ENCODE results near the gene TMEM201.

The TMEM201 gene

GRCh38 chr1:9626201-9626608 is 37.5 kb downstream of the TMEM201 start:
- DNase-seq, result no peak

- DNase-seq, result no peak
Observed at GRCh38 chr1:9628541-9629444, 40.1 kb downstream of the TMEM201 start.

- no peak for DNase-seq
Observed at GRCh38 chr1:9629445-9630201, 40.9 kb downstream of the TMEM201 start.

- DNase-seq, result no peak
Observed at GRCh38 chr1:9630331-9631111, 41.8 kb downstream of the TMEM201 start.

GRCh38 chr1:9631613-9632012 is 42.9 kb downstream of the TMEM201 start:
- DNase-seq, result no peak

- DNase-seq, result no peak
Observed at GRCh38 chr1:9633493-9633892, 44.8 kb downstream of the TMEM201 start.

GRCh38 chr1:9634582-9634981 is 45.9 kb downstream of the TMEM201 start:
- no peak for DNase-seq

- DNase-seq, result no peak
Observed at GRCh38 chr1:9639227-9639626, 50.5 kb downstream of the TMEM201 start.

GRCh38 chr1:9643351-9644256 is 54.9 kb downstream of the TMEM201 start:
- DNase-seq, result no peak

- DNase-seq, result no peak
Observed at GRCh38 chr1:9646037-9646436, 57.3 kb downstream of the TMEM201 start.

- no peak for DNase-seq
Observed at GRCh38 chr1:9648171-9648570, 59.5 kb downstream of the TMEM201 start.

- DNase-seq, result no peak
Observed at GRCh38 chr1:9649769-9650168, 61.1 kb downstream of the TMEM201 start.

- DNase-seq, result no peak
Observed at GRCh38 chr1:9651220-9651564, 62.5 kb downstream of the TMEM201 start.

- peak; percentile 75 for DNase-seq
Observed at GRCh38 chr1:9651565-9652378, 63.1 kb downstream of the TMEM201 start, which contains the start of gene PIK3CD. Gene PIK3CD, plus strand, starts transcription at chr1:9651731. Its CDS starts 58,725 bp downstream, at chr1:9710456.

GRCh38 chr1:9652379-9653209 is 63.9 kb downstream of the TMEM201 start:
- DNase-seq, result no peak

GRCh38 chr1:9653210-9653490 is 64.4 kb downstream of the TMEM201 start:
- no peak for DNase-seq

- DNase-seq, result no peak
Observed at GRCh38 chr1:9653491-9654050, 64.9 kb downstream of the TMEM201 start.

GRCh38 chr1:9654051-9654833 is 65.5 kb downstream of the TMEM201 start:
- no peak for DNase-seq
